Right cardiac atrium (tissue), 5 donors: ENCODE results near the gene GSPT1. TPM values are rescaled to one million over a fixed set of nuclear protein-coding genes. Genes with fewer than 3 reads are reported as not detected.

ENCODE experiments used
- ATAC-seq, 2 donors: fragments of 200-7000 bp; cut with Tn5 transposase; one replicate each; pipeline versions ENCODE4 v1.8.0 to v1.9.1; 2020; ENCODE audit warnings: moderate library complexity in 2 of 2, mild to moderate bottlenecking in 1 of 2
- DNase-seq, 3 donors: peaks; one replicate each; pipeline ENCODE4 v3.0.0-alpha.2; 2020
- H3K27ac ChIP-seq: one replicate; pipeline ENCODE4 v1.5.1; 2013; ENCODE audit warnings: mild to moderate bottlenecking, low read length, control low read depth, moderate library complexity
- H3K27me3 ChIP-seq: one replicate; pipeline ENCODE4 v1.6.1; 2013; ENCODE audit not compliant: control insufficient read depth, insufficient read depth
- H3K4me1 ChIP-seq: one replicate; pipeline ENCODE4 v1.6.1; 2013; ENCODE audit warnings: low read length; ENCODE audit not compliant: control insufficient read depth, insufficient read depth
- H3K4me3 ChIP-seq: one replicate; pipeline ENCODE4 v1.5.1; 2013; ENCODE audit warnings: low read length, control low read depth
- H3K9me3 ChIP-seq: one replicate; pipeline ENCODE4 v1.6.1; 2013; ENCODE audit warnings: low read length; ENCODE audit not compliant: control insufficient read depth
- WGBS: extraction: QIAGEN DNeasy Blood & Tissue Kit; methylation state at CpG from one replicate; pipeline ENCODE4 v1.1.7; 2013; 5-methylcytosine and 5-hydroxymethylcytosine counted together
- intact Hi-C, 4 donors: fragments of 100-400 bp; cut with DNase I; formaldehyde crosslinking; loops; one replicate each; pipeline versions ENCODE4 v1.11.0 to v1.14.0; 2022 to 2023
- polyA plus RNA-seq: library from polyadenylated mRNA; stranded (reverse); fragments of 200-250 nt; gene quantifications from one replicate; pipeline ENCODE4 v1.2.3, GENCODE V29; 2013
- total RNA-seq, 4 donors: library from RNA; stranded (reverse); fragmentation: NEBNext Ultra II Directional; extraction: Animal tissue kit (Norgen Biotek cat#: 25700); gene quantifications; one replicate each; pipeline ENCODE4 v1.2.1, GENCODE V29; 2021
- donor health status: healthy with polysubstance abuse.
- donor health status: DM: no; HTN: yes; CAD: no.
- donor health status: DM: no; HTN: no; CAD: no.
- donor health status: DM: no; HTN: yes; CAD: no; lungs with severe emphysema.
- donor health status: DM: yes; HTN: yes; CAD: no.

Gene GSPT1
- total and polyA plus RNA-seq, 5 donors, result 41.6 to 105 (median 93.3) TPM

DNA sequence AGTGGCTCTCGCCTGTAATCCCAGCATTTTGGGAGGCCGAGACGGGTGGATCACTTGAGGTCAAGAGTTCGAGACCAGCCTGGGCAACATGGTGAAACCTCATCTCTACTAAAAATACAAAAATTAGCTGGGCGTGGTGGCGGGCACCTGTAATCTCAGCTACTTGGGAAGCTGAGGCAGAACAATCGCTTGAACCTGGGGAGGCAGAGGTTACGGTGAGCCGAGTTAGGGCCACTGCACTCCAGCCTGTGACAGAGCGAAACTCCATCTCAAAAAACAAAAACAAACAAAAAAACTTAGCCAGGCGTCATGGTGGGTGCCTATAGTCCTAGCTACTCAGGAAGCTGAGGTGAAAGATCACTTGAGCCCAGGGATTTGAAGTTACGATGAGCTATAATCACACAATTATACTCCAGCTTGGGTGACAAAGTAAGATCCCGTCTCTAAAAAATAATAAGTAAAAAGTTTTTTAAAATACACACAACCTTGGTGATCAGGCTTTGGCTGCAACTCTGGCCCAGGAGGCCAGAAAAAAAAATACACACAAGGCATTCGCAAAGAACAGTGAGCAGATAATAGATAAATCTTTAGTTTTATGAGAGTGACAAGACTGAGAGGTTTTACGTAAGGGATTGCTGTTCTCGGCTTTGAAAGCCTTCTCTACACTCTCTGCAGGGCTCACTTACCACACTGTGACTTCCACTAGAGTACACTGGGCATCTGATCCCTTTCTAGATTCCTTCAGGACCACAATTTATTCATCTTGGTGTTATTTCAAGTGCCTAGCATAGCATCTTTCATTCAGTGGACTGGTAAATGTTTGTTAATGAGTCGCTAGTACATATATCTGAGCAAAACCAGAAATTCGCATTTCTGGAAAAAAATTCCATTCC, 5.9 kb downstream of the GSPT1 start:
- WGBS, result 70% methylated on average over 18 of the region's 18 CpGs
- ATAC-seq, result no peak
- peaks cover 9% of the 10 kb centered on the region for H3K4me1 ChIP-seq

DNA sequence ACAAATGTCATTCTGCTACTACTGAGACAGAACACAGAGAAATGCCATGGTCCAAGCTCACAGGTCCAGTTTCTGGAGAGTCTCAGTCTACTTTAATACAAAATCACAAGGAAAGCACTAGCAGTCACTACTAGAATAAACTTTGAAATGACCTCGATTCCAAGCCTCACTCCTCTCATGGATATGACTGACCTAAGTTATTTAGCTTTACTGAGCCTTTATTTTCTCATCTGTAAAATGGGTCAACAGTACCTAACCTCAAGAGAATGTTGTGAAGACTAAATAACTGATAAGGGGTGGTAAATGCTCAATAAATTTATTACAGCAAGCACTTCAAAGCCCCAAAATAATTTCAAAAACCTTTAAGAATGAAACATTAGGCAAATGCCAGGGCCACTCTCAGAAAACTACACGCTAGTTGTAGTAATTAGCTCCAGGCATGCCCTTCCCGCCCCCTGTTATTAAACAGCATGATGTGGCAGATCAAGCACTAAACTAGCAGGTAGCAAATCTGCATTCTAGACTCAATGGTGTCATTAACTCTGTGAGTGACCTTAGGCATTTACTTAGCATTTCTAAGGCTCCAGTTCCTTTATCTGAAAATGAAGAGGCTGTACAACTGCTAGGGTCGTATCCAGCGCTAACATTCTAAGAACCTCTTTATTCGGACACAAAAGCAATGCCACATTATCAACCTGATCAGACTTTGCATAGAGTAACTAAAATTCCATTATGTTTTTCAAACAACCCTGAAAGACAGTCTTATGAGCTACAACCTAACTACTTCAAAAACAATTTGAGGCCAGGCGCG, 8.4 kb downstream of the GSPT1 start:
- WGBS, result 93% methylated on average over 8 of the region's 8 CpGs
- Histone ChIP-seq H3K9me3 (no peaks in the 10 kb centered on the region), H3K27ac (no peak overlapping the region), H3K27me3 (no peaks in the 10 kb centered on the region), H3K4me1 (peaks cover 8% of the 10 kb centered on the region), H3K4me3 (no peak overlapping the region)
- intact Hi-C loops, result no loop called here
- DNase-seq (no peak), ATAC-seq (no peak)

More for the DNA sequence above, 5.9 kb downstream of the GSPT1 start:
- no peaks in the 10 kb centered on the region for H3K27me3 ChIP-seq
- no peak overlapping the region for H3K4me3 ChIP-seq
- intact Hi-C loops, result loop anchor here in 1 of 4 donors (10.0 kb wide), 1 partner anchor 165 kb away; the partner anchor contains the start of gene TXNDC11
- no peaks in the 10 kb centered on the region for H3K9me3 ChIP-seq
- no peak overlapping the region for H3K27ac ChIP-seq
- DNase-seq, result no peak

- H3K4me3 ChIP-seq, result no peak overlapping the region
- 96% methylated on average over 6 of the region's 6 CpGs for WGBS
- no peaks in the 10 kb centered on the region for H3K27me3 ChIP-seq
- H3K4me1 ChIP-seq, result peaks cover 3% of the 10 kb centered on the region
- ATAC-seq (no peak), DNase-seq (no peak)
- H3K9me3 ChIP-seq, result no peaks in the 10 kb centered on the region
- H3K27ac ChIP-seq, result no peak overlapping the region
- intact Hi-C loops, result no loop called here
Measured at GRCh38 chr16:11903906-11904305, 11.8 kb downstream of the GSPT1 start.

- DNase-seq (no peak), ATAC-seq (no peak)
- Histone ChIP-seq H3K27ac (no peak overlapping the region), H3K4me1 (peaks cover 1% of the 10 kb centered on the region), H3K9me3 (no peaks in the 10 kb centered on the region), H3K27me3 (no peaks in the 10 kb centered on the region), H3K4me3 (no peak overlapping the region)
- 67% methylated on average over 3 of the region's 3 CpGs for WGBS
- intact Hi-C loops, result no loop called here
Measured at GRCh38 chr16:11901091-11901490, 14.7 kb downstream of the GSPT1 start.

DNA sequence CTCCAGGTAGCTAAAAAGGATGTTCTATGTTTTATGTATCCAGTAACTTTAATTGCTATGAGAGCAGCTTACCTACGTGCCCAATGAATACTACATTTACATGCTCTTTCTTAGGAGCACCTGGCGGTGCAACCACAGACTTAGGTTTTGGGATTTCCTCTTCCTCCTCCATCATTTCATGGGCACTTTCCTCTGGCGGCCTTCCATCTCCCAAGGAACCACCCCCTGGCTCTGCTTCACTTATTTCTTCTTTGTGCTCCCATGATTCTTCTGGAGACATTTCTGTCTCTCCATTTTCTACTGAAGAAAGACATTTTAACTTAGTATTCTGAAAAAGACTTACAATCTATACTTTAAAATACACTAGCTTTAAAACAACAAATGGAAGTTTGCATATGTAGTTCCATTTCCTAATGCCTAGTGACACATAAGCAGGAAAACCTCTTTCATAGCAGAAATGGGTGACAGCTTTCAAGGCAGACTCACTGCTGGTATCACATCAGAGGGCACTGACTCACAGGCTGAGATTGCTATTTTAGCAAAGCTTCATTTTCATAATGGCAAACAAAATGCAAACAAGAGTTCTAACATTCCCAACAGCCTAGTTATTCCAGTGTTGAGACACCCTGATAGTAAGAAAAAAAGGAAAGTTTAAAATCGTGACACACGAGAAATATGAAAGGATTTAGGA, 19.1 kb downstream of the GSPT1 start:
- H3K4me3 ChIP-seq, result no peak overlapping the region
- no peak overlapping the region for H3K27ac ChIP-seq
- no peaks in the 10 kb centered on the region for H3K9me3 ChIP-seq
- WGBS, result 83% methylated on average over 5 of the region's 5 CpGs
- ATAC-seq, result no peak
- intact Hi-C loops, result no loop called here
- no peaks in the 10 kb centered on the region for H3K4me1 ChIP-seq
- no peak for DNase-seq
- H3K27me3 ChIP-seq, result no peaks in the 10 kb centered on the region

- DNase-seq, result no peak
- WGBS, result 96% methylated on average over 2 of the region's 2 CpGs
- intact Hi-C loops, result no loop called here
Measured at GRCh38 chr16:11893571-11893970, 22.2 kb downstream of the GSPT1 start.

DNA sequence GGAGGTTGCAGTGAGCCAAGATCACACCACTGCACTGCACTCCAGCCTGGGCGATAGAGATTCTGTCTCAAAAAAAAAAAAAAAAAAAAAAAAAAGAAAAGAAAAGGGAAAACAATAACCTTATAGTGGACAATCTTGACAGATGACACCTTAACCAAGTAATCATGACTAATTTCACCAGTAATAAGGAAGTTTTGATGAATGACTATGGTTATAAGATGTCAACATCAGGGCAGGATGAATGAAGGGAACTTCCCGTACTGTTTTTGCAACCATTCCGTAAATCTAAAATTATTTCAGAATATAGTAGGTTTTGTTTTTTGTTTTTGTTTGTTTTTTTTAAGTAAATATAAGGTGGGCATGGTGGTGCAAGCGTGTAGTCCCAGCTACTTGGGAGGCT, 23.0 kb downstream of the GSPT1 start:
- 97% methylated on average over 4 of the region's 4 CpGs for WGBS
- DNase-seq, result no peak
- H3K27ac ChIP-seq, result no peak overlapping the region
- no peak for ATAC-seq
- no peaks in the 10 kb centered on the region for H3K27me3 ChIP-seq
- H3K4me1 ChIP-seq, result no peaks in the 10 kb centered on the region
- no peak overlapping the region for H3K4me3 ChIP-seq
- intact Hi-C loops, result no loop called here
- H3K9me3 ChIP-seq, result no peaks in the 10 kb centered on the region

More at GRCh38 chr16:11893571-11893970, 22.2 kb downstream of the GSPT1 start:
- Histone ChIP-seq H3K27me3 (no peaks in the 10 kb centered on the region), H3K4me3 (no peak overlapping the region), H3K9me3 (no peaks in the 10 kb centered on the region), H3K27ac (no peak overlapping the region), H3K4me1 (no peaks in the 10 kb centered on the region)
- ATAC-seq, result no peak

- H3K4me1 ChIP-seq, result no peaks in the 10 kb centered on the region
- no peaks in the 10 kb centered on the region for H3K27me3 ChIP-seq
- WGBS, result 93% methylated on average over 5 of the region's 5 CpGs
- no peak overlapping the region for H3K27ac ChIP-seq
- ATAC-seq (no peak), DNase-seq (no peak)
- H3K9me3 ChIP-seq, result no peaks in the 10 kb centered on the region
- no peak overlapping the region for H3K4me3 ChIP-seq
- intact Hi-C loops, result no loop called here
Measured at GRCh38 chr16:11890231-11890965, 25.4 kb downstream of the GSPT1 start.

DNA sequence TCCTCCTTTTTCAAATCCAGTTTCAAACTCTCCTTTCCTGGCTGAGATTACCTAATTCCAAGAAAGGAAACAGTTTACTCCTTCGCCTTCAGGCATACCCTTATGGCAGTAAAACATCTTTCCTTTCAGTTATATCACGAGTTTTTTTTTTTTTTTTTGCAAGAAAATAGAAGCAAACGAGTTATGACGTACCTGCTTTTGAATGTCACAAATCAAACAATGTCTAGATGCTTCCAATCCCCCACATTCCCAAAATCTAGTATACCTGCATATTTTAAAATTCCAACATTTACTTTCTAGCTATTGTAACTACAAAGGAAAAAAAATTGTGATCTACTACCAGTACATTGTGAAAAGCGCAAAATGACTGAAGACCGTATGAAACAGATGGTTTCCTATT, 28.9 kb downstream of the GSPT1 start:
- WGBS, result 90% methylated on average over 6 of the region's 6 CpGs

GRCh38 chr16:11884035-11884434, 31.7 kb downstream of the GSPT1 start:
- intact Hi-C loops, result no loop called here
- no peaks in the 10 kb centered on the region for H3K4me1 ChIP-seq
- no peak overlapping the region for H3K4me3 ChIP-seq
- WGBS, result 97% methylated on average over 5 of the region's 5 CpGs
- H3K27me3 ChIP-seq, result no peaks in the 10 kb centered on the region
- no peak for ATAC-seq
- no peaks in the 10 kb centered on the region for H3K9me3 ChIP-seq
- H3K27ac ChIP-seq, result no peak overlapping the region
- DNase-seq, result no peak

More for the DNA sequence above, 28.9 kb downstream of the GSPT1 start:
- Histone ChIP-seq H3K27me3 (no peaks in the 10 kb centered on the region), H3K9me3 (no peaks in the 10 kb centered on the region), H3K4me1 (no peaks in the 10 kb centered on the region), H3K4me3 (no peak overlapping the region), H3K27ac (no peak overlapping the region)
- intact Hi-C loops, result no loop called here
- DNase-seq (no peak), ATAC-seq (no peak)
